NCI-H1105 treated with DMSO at 0.1 percent for 48 hours (cell line): ENCODE data around the gene CLASRP.
"Not testable (repeated sequence)": the region's sequence is repeated elsewhere in the genome, so short reads cannot be mapped to it uniquely, and the experiment has no call there.

Experiments used
- DNase-seq: peaks from one replicate; lab custom pipeline; 2025; lab: John Stamatoyannopoulos, UW

CLASRP gene

GRCh38 chr19:45038931-45039893, at the start of gene CLASRP:
TSS of gene CLASRP (plus strand) at chr19:45039045. CDS start at chr19:45040213, 1,168 bp downstream.
- peak; percentile 88 for DNase-seq

GRCh38 chr19:44990459-44990858, 48.4 kb upstream of the CLASRP start:
- no peak for DNase-seq

GRCh38 chr19:44990966-44991365, 47.9 kb upstream of the CLASRP start:
- DNase-seq: no peak

GRCh38 chr19:44992336-44993163, 46.3 kb upstream of the CLASRP start:
- DNase-seq: no peak

- no peak for DNase-seq
Measured at GRCh38 chr19:44993526-44993925, 45.3 kb upstream of the CLASRP start.

- DNase-seq: no peak
Measured at GRCh38 chr19:44993926-44994537, 44.8 kb upstream of the CLASRP start.

GRCh38 chr19:44998025-44998424, 40.8 kb upstream of the CLASRP start:
- no peak for DNase-seq

- DNase-seq: not testable (repeated sequence)
Measured at GRCh38 chr19:44999131-44999925, 39.5 kb upstream of the CLASRP start.

- DNase-seq: not testable (repeated sequence)
Measured at GRCh38 chr19:45000665-45001064, 38.2 kb upstream of the CLASRP start.

GRCh38 chr19:45001087-45001739, 37.6 kb upstream of the CLASRP start, which contains the start of gene RELB:
TSS of gene RELB (plus strand) at chr19:45001464. CDS start at chr19:45001580, 116 bp downstream.
- DNase-seq: peak; percentile 69

- DNase-seq: no peak
Measured at GRCh38 chr19:45003485-45003884, 35.4 kb upstream of the CLASRP start.

- no peak for DNase-seq
Measured at GRCh38 chr19:45005787-45006186, 33.1 kb upstream of the CLASRP start.

GRCh38 chr19:45008552-45008951, 30.3 kb upstream of the CLASRP start:
- DNase-seq: no peak

- DNase-seq: no peak
Measured at GRCh38 chr19:45009625-45010255, 29.1 kb upstream of the CLASRP start.

GRCh38 chr19:45010306-45010705, 28.5 kb upstream of the CLASRP start:
- no peak for DNase-seq

- DNase-seq: no peak
Measured at GRCh38 chr19:45011959-45012358, 26.9 kb upstream of the CLASRP start.

- DNase-seq: peak; percentile 33
Measured at GRCh38 chr19:45016388-45017314, 22.2 kb upstream of the CLASRP start.

- no peak for DNase-seq
Measured at GRCh38 chr19:45019187-45019586, 19.7 kb upstream of the CLASRP start.

GRCh38 chr19:45020071-45020470, 18.8 kb upstream of the CLASRP start:
- no peak for DNase-seq
